ENCODE results near the gene DTNBP1. TPM values are rescaled to one million over a fixed set of nuclear protein-coding genes. Genes with fewer than 3 reads are reported as not detected.

Gene DTNBP1
- total RNA-seq, 2 experiments from 2014 or later: 9.8 to 28.0 TPM

GRCh38 chr6:15574023-15574422 lies 88.8 kb downstream of the DTNBP1 start:
- TF ChIP-seq, protein P1, sequence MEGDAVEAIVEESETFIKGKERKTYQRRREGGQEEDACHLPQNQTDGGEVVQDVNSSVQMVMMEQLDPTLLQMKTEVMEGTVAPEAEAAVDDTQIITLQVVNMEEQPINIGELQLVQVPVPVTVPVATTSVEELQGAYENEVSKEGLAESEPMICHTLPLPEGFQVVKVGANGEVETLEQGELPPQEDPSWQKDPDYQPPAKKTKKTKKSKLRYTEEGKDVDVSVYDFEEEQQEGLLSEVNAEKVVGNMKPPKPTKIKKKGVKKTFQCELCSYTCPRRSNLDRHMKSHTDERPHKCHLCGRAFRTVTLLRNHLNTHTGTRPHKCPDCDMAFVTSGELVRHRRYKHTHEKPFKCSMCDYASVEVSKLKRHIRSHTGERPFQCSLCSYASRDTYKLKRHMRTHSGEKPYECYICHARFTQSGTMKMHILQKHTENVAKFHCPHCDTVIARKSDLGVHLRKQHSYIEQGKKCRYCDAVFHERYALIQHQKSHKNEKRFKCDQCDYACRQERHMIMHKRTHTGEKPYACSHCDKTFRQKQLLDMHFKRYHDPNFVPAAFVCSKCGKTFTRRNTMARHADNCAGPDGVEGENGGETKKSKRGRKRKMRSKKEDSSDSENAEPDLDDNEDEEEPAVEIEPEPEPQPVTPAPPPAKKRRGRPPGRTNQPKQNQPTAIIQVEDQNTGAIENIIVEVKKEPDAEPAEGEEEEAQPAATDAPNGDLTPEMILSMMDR (conservative IDR thresholded peaks at IDR 0.05; ENCODE audit: low read length): no peak
- TF ChIP-seq EZH2phosphoT487 (IDR thresholded peaks at IDR 0.05; ENCODE audit: borderline replicate concordance, low read depth, low read length): no peak
- DNase-seq (ENCODE audit: low spot score): no peak
- ChIA-PET CTCF (ENCODE audit: unreplicated experiment) (no interaction called here), POLR2A (no interaction called here)
- Histone ChIP-seq H3K9me2 (ENCODE audit: insufficient read depth, low read length) (no peaks in the 10 kb centered on the region), H3K4me1 (ENCODE audit: insufficient read depth, low read length, poor library complexity, severe bottlenecking) (no peaks in the 10 kb centered on the region), H4K20me1 (ENCODE audit: insufficient read depth, low read length) (no peaks in the 10 kb centered on the region), H2AFZ (ENCODE audit: low read length) (no peak overlapping the region), H3K36me3 (ENCODE audit: insufficient read depth, low read length) (no peaks in the 10 kb centered on the region), H3K4me3 (ENCODE audit: low read depth, low read length, poor library complexity, severe bottlenecking) (no peak overlapping the region), H3K79me2 (ENCODE audit: insufficient read depth, low read depth, low read length) (no peaks in the 10 kb centered on the region), H3K27ac (ENCODE audit: low read depth, low read length, poor library complexity, severe bottlenecking) (no peak overlapping the region), H3K9me3 (ENCODE audit: low read length) (no peaks in the 10 kb centered on the region), H3K4me2 (ENCODE audit: low read length) (no peak overlapping the region)
- no TSS peak for BruUV-seq (replicated peaks)
- intact Hi-C loops (cut with micrococcal nuclease; ENCODE audit: unreplicated experiment): no loop called here

DNA sequence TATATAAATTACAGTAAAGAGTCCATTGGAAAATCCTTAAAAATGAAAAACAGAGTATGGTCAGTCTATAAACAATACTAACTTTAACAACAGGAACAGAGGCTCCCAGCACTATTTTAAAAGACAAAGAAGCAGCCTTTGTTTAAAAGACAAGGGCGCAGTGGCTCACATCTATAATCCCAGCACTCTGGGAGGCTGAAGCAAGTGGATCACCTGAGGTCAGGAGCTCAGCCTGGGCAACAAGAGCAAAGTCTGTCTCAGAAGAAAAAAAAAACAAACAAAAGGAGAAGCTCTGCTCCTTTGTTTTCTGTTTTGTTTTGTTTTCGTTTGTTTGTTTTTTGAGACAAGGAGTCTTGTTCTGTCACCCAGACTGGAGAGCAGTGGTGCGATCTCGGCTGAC lies 89.4 kb downstream of the DTNBP1 start:
- CTCF ChIA-PET (ENCODE audit: unreplicated experiment): no interaction called here
- H3K36me3 ChIP-seq (ENCODE audit: insufficient read depth, low read length): no peaks in the 10 kb centered on the region
- DNase-seq (ENCODE audit: low spot score): no peak
- BruUV-seq (replicated peaks): no TSS peak
- no peaks in the 10 kb centered on the region for H3K79me2 ChIP-seq (ENCODE audit: insufficient read depth, low read depth, low read length)
- H3K27ac ChIP-seq (ENCODE audit: low read depth, low read length, poor library complexity, severe bottlenecking): no peak overlapping the region
- TF ChIP-seq EZH2phosphoT487 (IDR thresholded peaks at IDR 0.05; ENCODE audit: borderline replicate concordance, low read depth, low read length): no peak
- TF ChIP-seq, protein P1 (conservative IDR thresholded peaks at IDR 0.05; ENCODE audit: low read length): no peak
- intact Hi-C loops (cut with micrococcal nuclease; ENCODE audit: unreplicated experiment): no loop called here
- H2AFZ ChIP-seq (ENCODE audit: low read length): no peak overlapping the region
- no peak overlapping the region for H3K4me3 ChIP-seq (ENCODE audit: low read depth, low read length, poor library complexity, severe bottlenecking)
- no peak overlapping the region for H3K4me2 ChIP-seq (ENCODE audit: low read length)
- H3K9me3 ChIP-seq (ENCODE audit: low read length): no peaks in the 10 kb centered on the region
- no peaks in the 10 kb centered on the region for H4K20me1 ChIP-seq (ENCODE audit: insufficient read depth, low read length)
- H3K4me1 ChIP-seq (ENCODE audit: insufficient read depth, low read length, poor library complexity, severe bottlenecking): no peaks in the 10 kb centered on the region
- no peaks in the 10 kb centered on the region for H3K9me2 ChIP-seq (ENCODE audit: insufficient read depth, low read length)
- POLR2A ChIA-PET: no interaction called here

DNA sequence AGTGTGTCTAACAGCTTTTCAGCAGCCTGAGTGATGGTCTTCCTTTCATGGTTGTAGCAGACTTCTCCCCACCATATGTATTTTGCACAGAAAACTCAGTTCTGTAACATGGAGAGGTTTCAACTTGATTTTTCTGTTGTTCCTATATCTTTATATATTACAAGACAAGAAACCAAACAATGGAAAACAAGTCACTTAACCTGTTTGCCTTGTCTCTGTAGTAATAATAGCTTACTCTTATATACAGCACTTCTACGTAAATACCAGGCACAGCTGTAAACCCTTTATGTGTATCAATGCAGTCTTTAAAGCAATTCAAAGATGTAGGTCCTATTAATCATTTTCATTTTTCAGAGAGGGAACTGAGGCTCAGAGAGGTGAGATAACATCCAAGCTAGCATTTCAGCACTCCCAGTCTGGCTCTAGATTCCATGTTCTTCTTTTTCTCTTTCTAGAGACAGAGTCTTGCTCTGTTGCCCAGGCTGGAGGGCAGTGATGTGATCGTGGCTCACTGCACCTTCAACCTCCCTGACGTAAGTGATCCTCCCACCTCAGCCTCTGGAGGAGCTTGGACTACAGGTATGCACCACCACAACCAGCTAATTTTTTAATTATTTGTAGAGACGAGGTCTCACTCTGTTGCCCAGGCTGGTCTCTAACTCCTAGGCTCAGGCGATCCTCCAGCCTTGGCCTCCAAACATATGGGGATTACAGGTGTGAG lies 90.4 kb downstream of the DTNBP1 start:
- Histone ChIP-seq H3K4me1 (ENCODE audit: insufficient read depth, low read length, poor library complexity, severe bottlenecking) (no peaks in the 10 kb centered on the region), H3K36me3 (ENCODE audit: insufficient read depth, low read length) (no peaks in the 10 kb centered on the region), H3K4me3 (ENCODE audit: low read depth, low read length, poor library complexity, severe bottlenecking) (no peak overlapping the region), H3K9me3 (ENCODE audit: low read length) (no peaks in the 10 kb centered on the region), H2AFZ (ENCODE audit: low read length) (no peak overlapping the region), H3K27ac (ENCODE audit: low read depth, low read length, poor library complexity, severe bottlenecking) (no peak overlapping the region), H4K20me1 (ENCODE audit: insufficient read depth, low read length) (no peaks in the 10 kb centered on the region), H3K4me2 (ENCODE audit: low read length) (no peak overlapping the region), H3K79me2 (ENCODE audit: insufficient read depth, low read depth, low read length) (no peaks in the 10 kb centered on the region), H3K9me2 (ENCODE audit: insufficient read depth, low read length) (no peaks in the 10 kb centered on the region)
- ChIA-PET POLR2A (interaction anchor here (1.1 to 2.0 kb wide), 3 partner anchors 9 to 13 kb away, joined by 3 to 10 read pairs (median 6); no protein-coding TSS in a partner anchor), CTCF (ENCODE audit: unreplicated experiment) (no interaction called here)
- BruUV-seq (replicated peaks): no TSS peak
- intact Hi-C loops (cut with micrococcal nuclease; ENCODE audit: unreplicated experiment): no loop called here
- TF ChIP-seq, protein P1 (conservative IDR thresholded peaks at IDR 0.05; ENCODE audit: low read length): no peak
- TF ChIP-seq EZH2phosphoT487 (IDR thresholded peaks at IDR 0.05; ENCODE audit: borderline replicate concordance, low read depth, low read length): no peak
- no peak for DNase-seq (ENCODE audit: low spot score)

All from OCI-LY7 (cell line).